Gastrocnemius medialis (tissue), 4 donors: ENCODE measurements around the gene MOBP.

Source experiments
- POLR2A ChIP-seq, 2 donors: fragments of 450-650 bp; IDR thresholded peaks; one replicate each; pipeline ENCODE4 v1.6.1; 2017; ENCODE audit warnings: antibody characterized with exemption in 2 of 2, mild to moderate bottlenecking in 2 of 2, moderate library complexity in 2 of 2
- TF ChIP-seq, protein P1 (sequence below), 5 experiments: fragments of 450-650 bp in 3 of 5; fragments of 200-600 bp in 2 of 5; sonication (generic) in 2 of 5; IDR thresholded peaks in 4 of 5; conservative IDR thresholded peaks in 1 of 5; 1 replicate in 4 of 5; 2 replicates in 1 of 5; pipeline ENCODE4 v1.5.1; 2016 to 2019; ENCODE audit warnings: antibody characterized with exemption in 5 of 5, mild to moderate bottlenecking in 3 of 5, moderate library complexity in 3 of 5

- TF ChIP-seq, protein P1, sequence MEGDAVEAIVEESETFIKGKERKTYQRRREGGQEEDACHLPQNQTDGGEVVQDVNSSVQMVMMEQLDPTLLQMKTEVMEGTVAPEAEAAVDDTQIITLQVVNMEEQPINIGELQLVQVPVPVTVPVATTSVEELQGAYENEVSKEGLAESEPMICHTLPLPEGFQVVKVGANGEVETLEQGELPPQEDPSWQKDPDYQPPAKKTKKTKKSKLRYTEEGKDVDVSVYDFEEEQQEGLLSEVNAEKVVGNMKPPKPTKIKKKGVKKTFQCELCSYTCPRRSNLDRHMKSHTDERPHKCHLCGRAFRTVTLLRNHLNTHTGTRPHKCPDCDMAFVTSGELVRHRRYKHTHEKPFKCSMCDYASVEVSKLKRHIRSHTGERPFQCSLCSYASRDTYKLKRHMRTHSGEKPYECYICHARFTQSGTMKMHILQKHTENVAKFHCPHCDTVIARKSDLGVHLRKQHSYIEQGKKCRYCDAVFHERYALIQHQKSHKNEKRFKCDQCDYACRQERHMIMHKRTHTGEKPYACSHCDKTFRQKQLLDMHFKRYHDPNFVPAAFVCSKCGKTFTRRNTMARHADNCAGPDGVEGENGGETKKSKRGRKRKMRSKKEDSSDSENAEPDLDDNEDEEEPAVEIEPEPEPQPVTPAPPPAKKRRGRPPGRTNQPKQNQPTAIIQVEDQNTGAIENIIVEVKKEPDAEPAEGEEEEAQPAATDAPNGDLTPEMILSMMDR (IDR thresholded peaks at IDR 0.05 in 4 of 5, conservative IDR thresholded peaks at IDR 0.05 in 1 of 5), result no peak
- no peak for TF ChIP-seq POLR2A (IDR thresholded peaks at IDR 0.05)
These were observed 83.0 kb downstream of the MOBP start for GRCh38 chr3:39550354-39551051.
